Daoy (cell line): Measurements from ENCODE around the gene HS3ST3B1. TPM values are rescaled to one million over a fixed set of nuclear protein-coding genes. Genes with fewer than 3 reads are reported as not detected.

ENCODE experiments used
- DNase-seq: peaks from one replicate; pipeline ENCODE4 v3.0.0-alpha.2; 2015; ENCODE audit warnings: low read depth
- total RNA-seq: library from RNA; depleted of rRNA; stranded (reverse); fragments of >200 nt; shearing (Covaris generic); gene quantifications from 2 replicates; pipeline ENCODE4 v1.2.3, GENCODE V29; 2014; rRNA removed

HS3ST3B1 gene
- 3.1 and 4.7 TPM in 2 replicates for total RNA-seq

DNA sequence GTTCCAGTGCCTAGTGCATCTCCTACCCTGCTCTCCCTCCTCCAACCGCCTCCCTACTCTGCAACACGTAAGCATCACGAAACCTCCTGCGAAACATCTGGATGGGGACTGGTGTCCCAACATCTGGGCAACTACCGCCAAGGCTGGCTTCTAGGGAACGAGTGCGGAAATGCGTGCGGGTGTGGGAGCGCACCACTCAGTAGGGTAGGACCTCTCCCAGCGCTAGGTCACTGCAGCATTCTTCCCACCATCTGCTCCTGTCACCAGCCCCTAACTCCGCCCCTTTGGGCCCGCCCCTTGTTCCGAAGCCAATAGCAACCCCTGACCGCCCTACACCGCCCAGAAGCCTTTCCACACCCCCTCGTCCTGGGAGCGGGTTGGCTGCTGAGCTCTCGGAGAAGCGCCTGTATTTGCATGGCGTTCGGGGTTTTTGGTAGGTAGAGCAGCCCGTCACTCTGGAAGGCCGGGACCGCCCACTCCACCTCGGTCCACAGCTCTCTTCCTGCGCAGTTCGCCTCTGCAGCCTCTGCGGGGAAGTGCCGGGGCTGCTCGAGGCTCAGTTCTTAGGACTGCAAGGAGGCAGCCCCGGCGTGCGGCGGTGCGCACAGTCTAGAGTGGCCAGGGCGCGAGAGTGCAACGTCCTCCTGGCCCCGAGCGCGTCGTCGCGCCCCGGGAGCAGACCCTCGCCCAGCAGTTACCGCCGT, at the start of gene HS3ST3B1:
TSS of gene HS3ST3B1 (plus strand) at position 507 of the 704 bp plus-strand sequence. CDS start 438 bp downstream, outside the sequence.
- DNase-seq = peak; percentile 100

DNA sequence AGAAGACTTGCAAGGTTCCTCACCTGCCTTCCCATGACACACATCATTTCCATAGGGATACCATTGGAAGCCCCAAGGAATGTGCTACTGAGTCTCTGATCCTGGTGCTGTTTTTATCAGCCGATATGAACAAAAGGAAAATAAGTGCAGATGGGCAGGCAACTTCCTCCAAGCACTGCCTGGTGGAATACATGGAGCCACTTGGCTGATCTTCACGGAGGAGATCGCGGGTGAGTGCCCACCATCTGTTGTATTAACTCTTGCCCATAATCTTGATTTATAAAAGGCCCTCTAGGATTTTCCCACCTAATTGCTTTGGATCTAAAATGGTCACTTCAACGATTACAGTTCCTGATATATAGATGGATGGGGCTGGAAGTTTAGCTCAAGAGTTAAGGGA, 39.5 kb upstream of the HS3ST3B1 start:
- DNase-seq = no peak

- peak; percentile 16 for DNase-seq
Observed at GRCh38 chr17:14268264-14268663, 32.6 kb upstream of the HS3ST3B1 start.

GRCh38 chr17:14269473-14269872, 31.4 kb upstream of the HS3ST3B1 start:
- no peak for DNase-seq

DNA sequence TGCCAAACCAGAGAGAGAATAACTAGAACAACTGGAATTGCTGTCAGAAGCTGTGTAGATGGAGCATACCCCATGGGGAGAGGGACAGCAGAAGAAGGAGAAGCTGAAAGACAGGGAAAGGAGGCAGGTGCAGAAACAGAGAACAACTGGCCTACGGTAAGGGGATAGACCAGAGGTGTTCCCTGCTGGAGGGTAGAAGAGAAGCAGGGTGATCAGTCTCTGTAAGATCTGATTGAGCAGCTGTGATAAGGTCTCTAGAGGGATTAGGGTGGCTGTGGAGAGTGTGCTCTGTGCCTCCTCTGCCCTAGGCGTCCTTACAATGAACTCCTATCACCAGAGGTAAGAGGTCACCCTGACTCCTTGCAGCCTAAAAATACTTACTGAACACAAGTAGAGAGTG, 30.4 kb upstream of the HS3ST3B1 start:
- no peak for DNase-seq

- DNase-seq = no peak
Observed at GRCh38 chr17:14276535-14277250, 24.2 kb upstream of the HS3ST3B1 start.

- DNase-seq = no peak
Observed at GRCh38 chr17:14281530-14281929, 19.4 kb upstream of the HS3ST3B1 start.

DNA sequence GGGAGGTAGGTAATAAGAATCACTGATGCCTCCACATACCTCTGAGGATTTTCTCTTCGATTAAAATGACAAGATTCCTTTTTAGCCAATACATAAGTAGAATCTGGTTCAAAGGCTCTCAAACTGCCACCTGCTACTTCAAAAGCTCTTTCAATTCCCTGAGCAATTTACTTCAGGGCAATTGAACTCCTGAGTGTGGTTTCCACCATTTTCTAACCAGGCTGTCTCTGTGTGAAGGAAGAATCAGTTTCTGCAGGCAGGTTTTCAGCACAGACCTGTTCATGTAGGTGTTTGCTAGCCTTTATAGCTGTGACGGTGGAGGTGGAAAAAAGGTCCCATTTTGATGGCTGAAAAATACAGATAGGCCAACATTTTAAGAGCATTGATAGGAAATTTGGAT, 18.2 kb upstream of the HS3ST3B1 start:
- no peak for DNase-seq

DNA sequence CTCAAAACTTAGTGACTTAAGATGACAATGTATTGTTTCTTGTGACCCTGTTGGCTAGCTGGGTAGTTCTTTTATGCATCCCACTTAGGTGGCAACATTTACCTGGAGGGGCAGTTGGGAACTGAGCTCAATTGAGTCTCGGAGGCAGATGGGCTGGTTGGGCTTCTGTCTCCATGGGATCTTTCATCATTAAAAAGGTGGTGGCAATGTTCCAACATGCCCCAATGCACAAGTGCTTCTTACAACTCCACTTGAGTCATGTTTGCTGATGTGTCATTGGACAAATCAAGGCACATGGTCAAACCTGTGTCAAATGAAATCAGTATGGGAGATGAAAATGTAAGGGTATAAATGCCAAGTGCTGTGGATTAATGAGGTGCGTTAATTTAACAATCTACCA, 11.7 kb upstream of the HS3ST3B1 start:
- no peak for DNase-seq

DNA sequence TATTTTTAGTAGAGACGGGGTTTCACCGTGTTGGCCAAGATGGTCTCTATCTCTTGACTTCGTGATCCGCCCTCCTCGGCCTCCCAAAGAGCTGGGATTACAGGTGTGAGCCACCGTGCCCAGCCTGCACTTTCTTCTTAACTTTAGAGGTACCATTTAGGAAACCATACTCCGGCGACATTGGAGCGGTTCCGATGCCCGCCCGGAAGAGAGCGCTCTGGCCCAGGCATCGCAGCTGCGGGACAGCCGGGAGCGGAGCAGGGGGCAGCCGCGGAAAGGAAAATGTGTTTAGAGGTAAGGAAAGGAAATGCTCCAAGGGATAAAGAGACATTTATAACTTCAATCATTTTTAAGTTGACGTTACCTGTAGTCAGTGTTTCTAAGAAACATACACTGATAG, 6.0 kb upstream of the HS3ST3B1 start:
- DNase-seq = no peak

DNA sequence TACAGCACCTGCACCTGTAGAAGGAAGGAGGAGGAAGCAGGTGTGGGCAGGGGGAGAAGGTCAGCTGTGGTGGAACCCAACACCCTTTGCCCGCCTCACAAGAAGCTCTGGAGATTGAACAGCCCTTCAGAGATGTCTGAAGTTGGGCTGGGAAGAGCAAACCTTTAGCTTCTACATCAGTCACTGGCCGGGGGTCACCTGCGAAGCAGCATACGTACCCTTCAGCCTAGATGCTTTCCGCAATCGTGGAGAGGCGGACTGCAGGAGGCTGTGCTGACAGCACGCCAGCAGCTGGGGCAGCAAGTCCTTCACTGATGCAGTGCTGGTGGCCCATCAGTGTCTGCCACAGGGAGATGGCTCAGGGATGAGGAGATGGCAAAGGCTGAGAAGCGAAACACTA, 5.2 kb upstream of the HS3ST3B1 start:
- no peak for DNase-seq

- no peak for DNase-seq
Observed at GRCh38 chr17:14296166-14296910, 4.5 kb upstream of the HS3ST3B1 start.

GRCh38 chr17:14297161-14297851, 3.6 kb upstream of the HS3ST3B1 start:
- DNase-seq = peak; percentile 77

GRCh38 chr17:14298221-14298946, 2.5 kb upstream of the HS3ST3B1 start:
- DNase-seq = no peak

GRCh38 chr17:14298947-14299279, 2.0 kb upstream of the HS3ST3B1 start:
- no peak for DNase-seq

DNA sequence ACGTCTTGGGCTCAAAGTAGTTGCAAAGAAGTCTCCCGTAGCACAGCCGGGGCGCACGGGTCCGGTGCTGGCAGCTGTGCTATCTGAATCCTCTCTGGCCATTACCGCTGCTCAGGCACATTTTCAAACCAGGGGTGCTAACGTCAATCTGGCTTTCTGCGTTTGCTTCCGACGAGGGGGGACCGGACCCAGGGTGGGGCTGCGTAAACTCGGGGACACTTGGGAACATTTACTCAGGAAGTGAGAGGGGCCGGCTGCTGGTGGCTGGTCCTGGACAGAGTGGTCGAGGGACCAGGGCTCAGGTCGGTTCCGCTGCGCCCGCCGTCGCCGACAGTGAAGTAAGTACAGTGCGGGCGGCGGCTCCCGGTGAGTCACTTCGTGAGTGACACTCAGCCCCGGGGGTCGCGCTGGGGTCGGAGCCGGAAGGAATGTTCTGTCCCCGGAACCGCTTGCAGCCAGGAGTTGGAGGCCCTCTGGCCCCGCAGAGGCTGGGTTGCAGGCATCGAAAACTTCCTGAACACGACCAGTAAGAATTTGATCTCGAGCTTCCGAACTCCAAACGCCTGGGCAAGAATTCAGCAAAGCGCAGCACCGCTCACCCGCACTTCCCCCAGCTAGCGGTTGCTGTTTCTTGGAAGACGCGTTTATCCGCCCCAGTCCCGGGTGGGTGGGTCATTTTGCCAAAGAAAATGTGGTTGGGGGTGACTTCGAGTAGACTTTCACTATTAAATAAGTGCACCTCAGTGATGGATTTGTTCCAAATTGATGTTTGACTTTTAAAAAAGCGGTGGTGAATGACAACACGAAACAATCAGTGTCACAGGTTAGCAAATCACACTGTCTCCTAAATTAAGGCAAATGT, 1.4 kb upstream of the HS3ST3B1 start:
- peak; percentile 70 for DNase-seq

- DNase-seq = peak; percentile 57
Observed at GRCh38 chr17:14301279-14302090, 604 bp downstream of the HS3ST3B1 start.

DNA sequence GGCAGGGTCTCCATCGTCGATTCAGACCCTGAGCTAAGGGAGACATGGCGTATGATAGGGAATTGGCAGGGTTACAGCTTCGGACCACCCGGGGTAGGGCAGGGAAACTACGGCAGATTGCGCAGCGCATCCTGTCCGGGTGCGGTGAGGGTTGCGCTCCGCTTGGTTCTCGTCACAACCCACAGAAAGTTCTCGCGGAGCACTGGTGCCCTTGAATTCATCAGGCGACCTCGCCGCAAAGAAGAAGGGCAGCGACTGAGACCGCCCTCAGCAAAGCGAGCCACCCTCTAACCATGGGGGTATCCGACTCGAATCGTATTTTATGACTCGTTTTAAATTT, 1.2 kb downstream of the HS3ST3B1 start:
- peak; percentile 60 for DNase-seq

DNA sequence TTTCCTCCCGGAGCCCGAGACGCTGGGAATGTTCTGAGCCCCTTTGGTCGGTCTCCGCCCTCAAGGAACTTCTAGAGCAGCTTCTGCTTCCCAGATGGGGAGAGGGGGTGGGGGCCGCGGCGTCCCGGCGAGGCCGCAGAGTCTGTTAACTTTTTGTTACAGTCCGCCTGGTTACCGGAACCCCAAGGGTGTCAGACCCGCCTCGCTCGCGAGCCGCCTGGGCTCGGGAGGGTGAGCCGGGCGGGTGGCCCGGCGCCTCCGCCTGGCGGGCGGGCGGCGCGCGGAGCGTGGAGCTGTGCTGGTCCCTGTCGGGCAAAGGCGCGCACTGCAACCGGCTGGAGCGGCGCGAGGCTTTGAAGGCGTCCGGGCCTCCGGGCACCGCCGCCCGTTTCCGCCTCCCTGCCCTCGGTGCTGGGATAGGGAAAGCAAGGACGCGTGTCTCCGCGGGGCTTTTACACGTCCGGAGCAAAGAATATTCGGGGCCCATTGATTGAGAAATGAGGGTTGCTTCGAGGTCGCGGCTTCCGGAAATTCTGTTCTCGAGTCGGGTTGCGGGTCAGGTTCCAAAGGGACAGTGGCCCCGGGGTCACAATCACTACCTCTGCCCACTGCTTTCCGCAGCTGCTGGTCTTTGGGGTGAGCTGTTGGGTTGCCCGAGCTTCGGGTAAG, 1.7 kb downstream of the HS3ST3B1 start:
- DNase-seq = peak; percentile 94
